Coronary artery (tissue), 2 donors: Measurements from ENCODE around the gene OCA2.

Experiments
- DNase-seq: peaks from one replicate; pipeline ENCODE4 v3.0.0-alpha.2; 2017; ENCODE audit warnings: low spot score
- H3K27ac ChIP-seq, 2 donors: fragments of 200-600 bp; sonication (generic); one replicate each; pipeline ENCODE4 v1.5.1; 2016 to 2019
- H3K4me3 ChIP-seq: fragments of 200-600 bp; sonication (generic); 2 replicates; pipeline ENCODE4 v1.5.1; 2016; ENCODE audit warnings: mild to moderate bottlenecking, moderate library complexity
- TF ChIP-seq, protein P1 (sequence below): fragments of 200-600 bp; sonication (generic); IDR thresholded peaks from one replicate; pipeline ENCODE4 v1.5.1; 2019; ENCODE audit warnings: antibody characterized with exemption

The OCA2 gene

DNA sequence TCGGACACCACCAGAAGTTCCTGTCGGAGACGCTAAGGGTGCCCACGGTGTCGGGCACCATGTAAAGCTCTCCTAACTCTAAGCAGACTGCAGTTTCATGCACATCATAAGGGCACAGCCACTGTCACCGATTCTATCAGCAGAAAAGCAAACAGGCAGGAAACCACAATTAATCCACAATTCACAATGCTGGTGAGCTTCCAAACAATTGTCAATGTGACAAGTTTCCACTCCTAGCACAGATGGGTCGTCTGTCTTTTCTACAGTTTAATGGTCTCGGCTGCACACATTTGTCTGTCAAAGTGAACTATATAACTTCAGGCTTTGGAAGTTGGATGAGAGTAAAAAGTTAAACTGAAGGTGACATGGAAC, 8.8 kb upstream of the OCA2 start:
- peak overlapping the region; percentile 71 for H3K4me3 ChIP-seq
- peak overlapping the region; percentile 70 to 86 for H3K27ac ChIP-seq
- DNase-seq = no peak
- TF ChIP-seq, protein P1, sequence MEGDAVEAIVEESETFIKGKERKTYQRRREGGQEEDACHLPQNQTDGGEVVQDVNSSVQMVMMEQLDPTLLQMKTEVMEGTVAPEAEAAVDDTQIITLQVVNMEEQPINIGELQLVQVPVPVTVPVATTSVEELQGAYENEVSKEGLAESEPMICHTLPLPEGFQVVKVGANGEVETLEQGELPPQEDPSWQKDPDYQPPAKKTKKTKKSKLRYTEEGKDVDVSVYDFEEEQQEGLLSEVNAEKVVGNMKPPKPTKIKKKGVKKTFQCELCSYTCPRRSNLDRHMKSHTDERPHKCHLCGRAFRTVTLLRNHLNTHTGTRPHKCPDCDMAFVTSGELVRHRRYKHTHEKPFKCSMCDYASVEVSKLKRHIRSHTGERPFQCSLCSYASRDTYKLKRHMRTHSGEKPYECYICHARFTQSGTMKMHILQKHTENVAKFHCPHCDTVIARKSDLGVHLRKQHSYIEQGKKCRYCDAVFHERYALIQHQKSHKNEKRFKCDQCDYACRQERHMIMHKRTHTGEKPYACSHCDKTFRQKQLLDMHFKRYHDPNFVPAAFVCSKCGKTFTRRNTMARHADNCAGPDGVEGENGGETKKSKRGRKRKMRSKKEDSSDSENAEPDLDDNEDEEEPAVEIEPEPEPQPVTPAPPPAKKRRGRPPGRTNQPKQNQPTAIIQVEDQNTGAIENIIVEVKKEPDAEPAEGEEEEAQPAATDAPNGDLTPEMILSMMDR = no peak

DNA sequence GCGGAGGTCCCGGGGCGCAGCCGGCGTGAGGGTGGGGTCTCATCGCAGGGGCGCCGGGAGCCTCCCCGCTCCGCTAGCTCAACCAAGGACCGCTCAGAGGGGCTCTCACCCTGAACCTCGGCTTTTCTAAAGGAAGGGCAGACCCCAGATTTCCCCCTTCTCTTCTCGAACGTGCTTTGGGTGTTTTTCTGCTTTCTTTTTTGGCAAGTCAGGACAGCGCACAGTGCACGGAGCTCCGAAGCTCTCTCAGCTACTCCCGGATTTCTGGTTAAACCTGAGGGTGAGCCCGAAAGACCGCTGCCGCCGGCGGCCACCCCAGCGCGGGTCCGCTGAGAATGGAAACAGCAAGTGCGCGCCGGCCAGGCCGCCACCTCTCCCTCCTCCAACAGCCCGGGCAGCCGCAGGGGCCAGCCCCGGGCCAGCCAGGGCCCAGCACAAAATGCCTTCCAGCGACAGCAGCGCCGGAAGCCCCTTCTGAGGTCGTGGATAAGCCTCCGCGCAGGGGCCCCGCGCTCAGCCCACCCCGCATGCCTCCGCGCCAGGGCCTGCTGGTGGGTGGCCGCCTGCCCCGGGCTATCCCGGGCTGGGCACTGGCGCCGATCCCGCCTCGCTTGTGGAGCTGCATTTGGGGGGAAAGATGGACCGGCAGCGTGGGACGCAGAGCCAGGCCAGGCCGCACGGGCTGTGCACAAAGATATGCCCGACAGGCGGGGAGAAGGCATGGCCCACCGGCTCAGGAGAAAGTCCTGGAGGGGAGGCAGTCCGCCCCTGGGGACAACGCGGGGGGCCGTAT, 8.2 kb upstream of the OCA2 start:
- DNase-seq = peak; percentile 74
- Histone ChIP-seq H3K27ac (peak overlapping the region; percentile 70 to 86), H3K4me3 (peak overlapping the region; percentile 71)
- TF ChIP-seq, protein P1 = no peak

DNA sequence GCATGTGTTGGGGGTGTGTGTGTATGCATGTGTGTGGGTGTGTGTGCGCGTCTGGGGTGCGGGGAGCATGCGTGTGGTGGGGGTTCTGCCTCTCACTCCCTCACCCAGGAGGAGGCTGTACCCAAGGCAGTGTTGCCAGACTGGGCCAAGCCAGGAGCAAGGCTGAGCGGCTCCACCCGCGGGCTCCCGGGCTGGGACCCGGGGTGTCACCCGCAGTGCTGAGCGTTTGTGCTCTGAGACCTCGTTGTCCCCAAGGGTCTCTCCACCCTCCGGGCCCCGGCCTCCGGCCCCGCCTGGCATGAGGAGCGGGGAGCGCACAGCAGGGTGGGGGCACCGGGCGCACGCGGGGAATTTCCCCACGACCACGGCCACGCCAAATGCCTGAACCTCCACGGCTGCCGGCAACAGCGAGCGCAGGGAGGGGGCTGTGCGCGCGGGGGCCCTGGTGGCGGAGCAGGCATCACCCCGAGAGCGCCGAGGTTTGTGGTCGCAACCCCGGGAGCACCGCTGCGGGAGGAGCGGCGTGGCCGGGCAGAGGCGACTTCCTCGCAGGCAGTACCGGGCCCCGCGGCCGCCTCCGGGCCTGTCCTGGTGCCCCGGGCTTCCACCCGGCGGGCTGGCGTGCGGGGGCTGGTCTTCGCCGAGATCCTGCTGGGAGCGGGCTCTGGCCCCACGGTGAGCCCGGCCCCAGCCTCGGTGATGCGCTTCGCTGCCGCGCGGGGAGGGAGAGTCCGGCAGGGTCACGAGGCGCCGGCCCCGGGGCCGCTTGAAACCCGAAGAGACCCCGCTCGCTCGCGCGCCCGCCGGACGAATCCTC, 7.4 kb upstream of the OCA2 start:
- DNase-seq = peak; percentile 74
- TF ChIP-seq, protein P1 = no peak
- peak overlapping the region; percentile 71 for H3K4me3 ChIP-seq
- H3K27ac ChIP-seq = peak overlapping the region; percentile 70 to 86

DNA sequence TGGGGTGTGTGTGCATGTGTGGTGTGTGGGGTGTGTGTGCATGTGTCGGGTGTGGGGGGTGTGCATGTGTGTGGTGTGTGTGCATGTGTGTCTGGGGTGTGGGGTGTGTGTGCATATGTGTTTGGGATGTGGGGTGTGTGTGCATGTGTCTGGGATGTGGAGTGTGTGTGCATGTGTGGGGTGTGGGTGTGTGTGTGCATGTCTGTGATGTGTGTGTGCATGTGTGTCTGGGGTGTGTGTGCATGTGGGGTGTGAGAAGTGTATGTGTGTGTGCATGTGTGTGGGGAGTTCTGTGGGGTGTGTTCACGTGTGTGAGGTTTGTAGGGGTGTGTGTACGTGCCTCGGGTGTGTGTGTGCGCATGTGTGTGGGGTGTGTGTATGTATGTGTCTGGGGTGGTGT, 6.7 kb upstream of the OCA2 start:
- TF ChIP-seq, protein P1 = no peak
- Histone ChIP-seq H3K4me3 (no peak overlapping the region), H3K27ac (no peak overlapping the region)
- no peak for DNase-seq

DNA sequence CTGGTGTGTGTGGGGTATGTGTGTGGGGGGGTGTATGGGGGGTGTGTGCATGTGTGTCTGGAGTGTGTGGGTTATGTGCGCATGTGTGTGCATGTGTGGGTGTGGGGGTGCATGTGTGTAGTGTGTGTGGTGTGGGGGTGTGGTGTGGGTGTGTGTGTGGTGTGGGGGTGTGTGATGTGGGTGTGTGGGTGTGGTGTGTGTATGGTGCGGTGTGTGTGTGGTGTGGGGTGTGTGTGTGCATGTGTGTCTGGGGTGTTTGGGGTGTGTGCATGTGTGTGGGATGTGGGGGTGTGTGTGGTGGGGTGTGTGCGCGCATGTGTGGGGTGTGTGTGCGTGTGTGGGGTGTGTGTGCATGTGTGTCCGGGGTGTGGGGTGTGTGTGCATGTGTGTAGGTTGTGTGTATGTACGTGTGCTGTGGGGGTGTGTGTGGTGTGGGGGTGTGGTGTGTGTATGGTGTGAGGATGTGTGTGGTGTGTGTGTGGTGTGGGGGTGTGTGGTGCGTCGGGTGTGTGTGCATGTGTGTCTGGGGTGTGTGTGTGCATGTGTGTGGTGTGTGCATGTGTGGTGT, 6.2 kb upstream of the OCA2 start:
- peak; percentile 50 for DNase-seq
- no peak overlapping the region for H3K4me3 ChIP-seq
- H3K27ac ChIP-seq = no peak overlapping the region
- TF ChIP-seq, protein P1 = no peak

DNA sequence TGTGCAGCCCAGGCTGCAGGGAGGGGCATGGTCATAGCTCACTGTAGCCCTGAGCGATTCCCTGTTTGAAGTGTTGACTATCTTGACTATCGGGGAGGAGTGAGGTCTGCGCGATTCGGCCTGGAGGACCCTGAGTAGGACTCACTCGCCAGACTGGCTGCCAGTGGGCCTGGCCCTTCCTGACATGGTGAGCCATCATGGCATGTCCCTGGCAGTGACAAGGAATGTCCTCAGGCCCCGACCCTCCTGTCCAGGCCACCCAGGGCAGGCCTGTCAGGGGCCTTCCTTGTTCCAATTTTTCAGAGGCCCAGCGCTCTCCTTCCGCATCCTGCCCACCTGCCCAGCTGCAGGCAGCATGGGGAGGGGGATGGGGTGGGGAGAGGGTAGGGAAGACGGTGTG, 5.2 kb upstream of the OCA2 start:
- peak; percentile 59 for DNase-seq
- Histone ChIP-seq H3K4me3 (no peak overlapping the region), H3K27ac (no peak overlapping the region)
- TF ChIP-seq, protein P1 = no peak
